ENCODE data around the gene B3GNT9.

DNA sequence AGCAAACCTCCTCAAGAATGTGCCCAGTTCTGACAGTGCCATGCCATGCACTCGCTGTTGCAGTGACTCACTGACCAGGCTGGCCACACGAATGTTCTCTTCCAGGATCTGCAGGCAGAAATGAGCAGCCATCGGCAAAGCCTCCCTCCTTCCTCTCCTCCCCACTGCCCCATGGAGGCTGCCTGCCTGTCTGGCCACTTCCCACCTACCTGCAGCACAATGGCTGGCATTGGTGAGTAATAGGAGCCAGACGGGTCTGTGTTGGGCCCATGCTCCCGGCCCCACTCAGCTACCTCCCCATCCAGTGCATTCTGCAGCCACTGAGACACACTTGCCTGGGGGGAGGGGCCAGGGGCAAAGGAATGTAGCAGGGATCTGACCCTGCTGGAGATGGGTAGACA is 35.8 kb upstream of the B3GNT9 start:
- no peak for TF ChIP-seq POLR2A (IDR thresholded peaks at IDR 0.05)
- TF ChIP-seq, protein P1, sequence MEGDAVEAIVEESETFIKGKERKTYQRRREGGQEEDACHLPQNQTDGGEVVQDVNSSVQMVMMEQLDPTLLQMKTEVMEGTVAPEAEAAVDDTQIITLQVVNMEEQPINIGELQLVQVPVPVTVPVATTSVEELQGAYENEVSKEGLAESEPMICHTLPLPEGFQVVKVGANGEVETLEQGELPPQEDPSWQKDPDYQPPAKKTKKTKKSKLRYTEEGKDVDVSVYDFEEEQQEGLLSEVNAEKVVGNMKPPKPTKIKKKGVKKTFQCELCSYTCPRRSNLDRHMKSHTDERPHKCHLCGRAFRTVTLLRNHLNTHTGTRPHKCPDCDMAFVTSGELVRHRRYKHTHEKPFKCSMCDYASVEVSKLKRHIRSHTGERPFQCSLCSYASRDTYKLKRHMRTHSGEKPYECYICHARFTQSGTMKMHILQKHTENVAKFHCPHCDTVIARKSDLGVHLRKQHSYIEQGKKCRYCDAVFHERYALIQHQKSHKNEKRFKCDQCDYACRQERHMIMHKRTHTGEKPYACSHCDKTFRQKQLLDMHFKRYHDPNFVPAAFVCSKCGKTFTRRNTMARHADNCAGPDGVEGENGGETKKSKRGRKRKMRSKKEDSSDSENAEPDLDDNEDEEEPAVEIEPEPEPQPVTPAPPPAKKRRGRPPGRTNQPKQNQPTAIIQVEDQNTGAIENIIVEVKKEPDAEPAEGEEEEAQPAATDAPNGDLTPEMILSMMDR (IDR thresholded peaks at IDR 0.05): no peak
- no peak for TF ChIP-seq POLR2AphosphoS5 (IDR thresholded peaks at IDR 0.05)
- TF ChIP-seq EP300 (IDR thresholded peaks at IDR 0.05; ENCODE audit: low read depth): no peak

Data from transverse colon (tissue), 4 donors.